Kidney capillary endothelial cell (primary cell): Measurements from ENCODE around the gene DUSP19.

Source experiments
- DNase-seq: peaks from one replicate; pipeline ENCODE4 v3.0.0-alpha.2; 2018; ENCODE audit warnings: low spot score

The DUSP19 gene

DNA sequence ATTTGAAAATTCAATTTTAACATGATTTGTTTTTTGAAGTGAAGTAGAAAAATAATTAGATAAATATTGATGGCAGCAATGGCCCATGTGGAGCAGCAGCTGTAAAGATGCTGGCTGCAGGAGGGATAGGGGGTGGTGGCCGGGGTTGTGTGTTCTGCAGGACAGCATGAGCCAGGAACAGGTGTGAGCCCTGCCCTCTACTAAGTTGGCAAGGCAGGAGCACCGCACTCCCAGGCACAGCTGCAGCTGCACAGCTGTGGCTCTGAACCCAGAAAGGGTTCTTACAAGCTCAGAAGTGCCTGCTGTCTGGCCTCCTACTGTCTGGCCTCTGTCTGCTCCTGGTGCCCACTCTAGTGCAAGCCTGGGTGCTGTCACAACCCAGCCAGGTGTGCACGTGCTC lies 10.0 kb upstream of the DUSP19 start:
- no peak for DNase-seq

DNA sequence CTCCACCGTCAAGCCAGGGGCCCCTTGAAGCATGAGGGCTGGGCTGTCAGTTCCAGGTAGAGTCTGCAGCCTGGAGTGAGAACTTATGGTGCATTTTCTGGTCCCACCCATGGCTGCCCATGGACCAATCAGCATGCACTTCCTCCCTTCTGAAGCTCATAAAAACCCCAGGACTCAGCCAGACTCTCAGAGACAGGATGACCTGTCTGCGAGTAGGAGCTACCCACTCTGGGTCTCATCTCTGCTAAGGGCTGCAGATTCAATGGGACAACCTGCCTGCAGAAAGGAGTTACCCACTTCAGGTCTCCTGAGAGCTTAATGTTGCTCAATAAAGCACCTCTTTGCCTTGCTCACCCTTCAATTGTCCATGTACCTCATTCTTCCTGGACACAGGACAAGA lies 9.4 kb upstream of the DUSP19 start:
- no peak for DNase-seq

GRCh38 chr2:183070942-183071844 lies 7.4 kb upstream of the DUSP19 start:
- peak; percentile 30 for DNase-seq

DNA sequence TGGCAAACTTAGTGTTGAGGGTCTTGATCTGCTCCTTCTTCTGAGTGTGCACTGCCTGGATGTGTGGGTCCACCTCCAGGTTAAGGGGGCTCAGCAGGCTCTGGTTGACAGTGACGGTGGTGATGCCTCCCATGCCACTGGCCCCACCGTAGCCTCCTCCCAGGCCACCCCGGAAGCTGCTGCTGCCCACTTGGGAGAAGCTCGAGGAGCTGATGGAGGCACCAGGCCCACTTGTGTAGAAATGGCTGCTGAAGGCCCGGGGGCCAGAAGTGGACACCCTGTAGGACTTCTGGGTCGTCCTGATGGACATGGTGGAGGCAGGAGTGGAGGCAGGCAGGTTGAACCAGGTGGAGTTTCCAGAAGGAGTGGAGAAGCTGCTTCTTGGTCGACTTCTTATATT lies 6.4 kb upstream of the DUSP19 start:
- no peak for DNase-seq

DNA sequence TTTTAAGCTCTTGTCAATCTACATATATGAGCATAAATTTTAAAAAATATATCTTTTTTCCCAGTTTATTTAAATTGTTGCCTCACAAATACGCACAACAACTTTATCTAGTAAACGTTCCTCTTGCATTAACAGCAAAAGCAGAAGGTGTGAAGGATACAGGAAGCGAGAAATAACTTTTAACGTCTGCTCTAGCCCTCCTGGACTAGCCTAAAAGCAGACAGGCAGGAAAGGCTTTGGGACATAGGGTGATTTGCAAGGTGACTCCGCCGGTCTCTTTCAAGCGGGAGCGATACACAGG lies 434 bp upstream of the DUSP19 start:
- no peak for DNase-seq

DNA sequence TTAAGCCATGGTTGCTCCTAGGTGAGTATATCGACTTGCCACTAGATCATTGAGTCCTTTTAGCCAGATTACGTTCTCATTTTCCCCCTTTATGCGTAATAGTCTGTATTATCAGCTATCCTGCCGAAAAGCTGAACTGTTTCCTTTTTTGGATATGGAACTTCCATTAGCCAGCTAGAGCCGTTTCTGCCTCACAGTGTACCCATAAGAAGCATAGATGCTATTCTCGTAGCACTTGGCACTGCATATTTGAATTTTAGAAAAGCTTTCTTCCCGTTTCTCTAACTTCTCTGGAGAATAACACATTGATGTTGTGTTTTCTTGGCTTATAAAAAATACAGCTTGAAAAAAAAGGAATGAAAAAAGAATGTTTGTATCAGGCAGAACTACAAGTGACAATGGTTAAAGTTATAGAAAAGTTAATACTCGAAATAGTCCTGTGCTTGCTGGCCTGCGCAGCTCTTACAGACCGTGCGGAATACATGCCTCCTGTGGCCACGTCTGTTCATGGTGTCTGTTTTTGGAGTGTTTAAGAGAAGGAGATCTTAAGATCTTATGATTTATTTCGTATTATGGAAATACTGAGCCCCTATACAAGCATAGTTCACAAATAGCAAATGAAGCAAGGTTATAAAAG lies 710 bp downstream of the DUSP19 start:
- DNase-seq: no peak

- no peak for DNase-seq
Observed at GRCh38 chr2:183081911-183082310, 3.4 kb downstream of the DUSP19 start.

GRCh38 chr2:183088061-183088460 lies 9.5 kb downstream of the DUSP19 start:
- DNase-seq: no peak

GRCh38 chr2:183089192-183089851 lies 10.8 kb downstream of the DUSP19 start:
- DNase-seq: no peak

DNA sequence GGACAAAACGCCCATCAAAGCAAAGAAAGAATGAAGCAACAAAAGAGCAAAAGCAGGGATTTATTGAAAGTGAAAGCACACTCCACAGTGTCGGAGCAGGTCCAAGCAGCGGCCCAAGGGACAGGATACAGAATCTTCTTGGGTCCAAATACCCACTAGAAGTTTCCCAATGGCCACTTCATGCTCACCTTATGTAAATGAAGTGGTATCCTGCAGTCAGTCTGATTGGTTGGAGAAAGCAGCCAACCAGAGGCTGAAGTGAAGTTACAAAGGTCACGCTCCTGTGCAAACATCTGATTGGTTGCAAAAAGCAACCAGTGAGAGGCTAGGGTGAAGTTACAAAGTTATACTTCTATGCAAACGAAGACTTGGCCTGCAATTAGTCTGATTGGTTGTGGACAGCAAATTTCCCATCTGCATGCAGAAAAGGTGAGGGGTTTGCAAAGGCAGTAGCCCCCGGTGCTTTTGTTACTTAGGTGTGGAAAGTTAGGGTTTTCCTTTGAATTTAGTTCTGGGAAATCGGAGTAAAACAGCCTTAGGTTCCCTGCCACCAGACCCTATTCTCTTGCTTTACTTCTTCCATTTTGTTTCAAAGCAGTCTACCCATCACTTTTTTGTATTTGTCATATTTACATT lies 12.9 kb downstream of the DUSP19 start:
- DNase-seq: no peak

DNA sequence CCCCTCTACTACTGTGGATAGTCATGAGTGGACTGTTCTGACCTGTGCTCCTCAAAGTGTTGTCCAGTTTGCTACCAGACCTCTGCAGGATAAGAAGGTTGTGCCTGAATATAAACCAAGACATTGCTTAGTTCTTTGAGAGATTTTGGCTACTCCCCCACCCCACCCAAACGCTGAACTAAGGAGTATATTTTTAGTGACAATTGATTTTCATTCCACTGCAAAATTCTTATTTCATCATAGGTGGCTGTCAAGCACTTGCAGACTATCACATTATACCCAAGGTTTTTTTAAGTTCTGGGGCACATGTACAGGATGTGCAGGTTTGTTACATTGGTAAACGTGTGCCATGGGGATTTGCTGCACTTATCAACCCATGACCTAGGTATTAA lies 13.4 kb downstream of the DUSP19 start:
- no peak for DNase-seq

DNA sequence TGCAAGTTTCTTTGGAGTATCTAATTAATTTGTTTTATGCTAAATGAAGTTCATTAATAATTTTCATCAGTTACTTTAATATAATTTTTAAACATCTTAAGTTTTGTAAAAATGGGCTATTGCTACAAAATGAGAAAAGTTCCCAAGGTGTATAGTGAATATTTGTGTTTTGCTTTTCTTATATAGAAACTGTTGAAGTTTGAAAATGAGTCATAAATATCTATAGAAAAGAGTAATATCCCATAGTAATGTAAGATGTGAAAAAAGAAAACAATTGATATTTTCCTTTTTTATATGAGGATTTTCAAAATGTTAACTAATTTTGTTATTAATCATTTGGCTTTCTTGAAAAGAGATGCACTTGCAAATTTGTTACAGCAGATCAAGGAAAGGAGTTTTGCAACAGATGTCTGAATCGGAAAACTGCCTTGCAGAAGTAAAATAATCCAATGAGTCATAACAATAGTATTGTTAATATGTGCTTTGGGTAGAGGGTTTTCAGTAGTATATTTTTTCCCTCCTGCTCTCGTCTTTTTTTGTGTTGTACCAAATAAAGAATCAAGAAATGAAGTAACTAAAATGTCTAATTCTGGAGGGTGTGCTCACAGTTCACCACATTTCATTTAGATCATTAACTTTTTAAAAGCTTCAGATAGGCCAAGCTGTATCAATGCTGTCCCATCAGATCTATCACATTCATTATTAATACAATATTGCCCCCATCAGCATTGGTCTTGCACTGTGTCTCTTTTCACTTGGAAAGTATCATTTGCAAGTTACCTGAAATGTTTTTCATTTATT lies 15.5 kb downstream of the DUSP19 start:
- no peak for DNase-seq

DNA sequence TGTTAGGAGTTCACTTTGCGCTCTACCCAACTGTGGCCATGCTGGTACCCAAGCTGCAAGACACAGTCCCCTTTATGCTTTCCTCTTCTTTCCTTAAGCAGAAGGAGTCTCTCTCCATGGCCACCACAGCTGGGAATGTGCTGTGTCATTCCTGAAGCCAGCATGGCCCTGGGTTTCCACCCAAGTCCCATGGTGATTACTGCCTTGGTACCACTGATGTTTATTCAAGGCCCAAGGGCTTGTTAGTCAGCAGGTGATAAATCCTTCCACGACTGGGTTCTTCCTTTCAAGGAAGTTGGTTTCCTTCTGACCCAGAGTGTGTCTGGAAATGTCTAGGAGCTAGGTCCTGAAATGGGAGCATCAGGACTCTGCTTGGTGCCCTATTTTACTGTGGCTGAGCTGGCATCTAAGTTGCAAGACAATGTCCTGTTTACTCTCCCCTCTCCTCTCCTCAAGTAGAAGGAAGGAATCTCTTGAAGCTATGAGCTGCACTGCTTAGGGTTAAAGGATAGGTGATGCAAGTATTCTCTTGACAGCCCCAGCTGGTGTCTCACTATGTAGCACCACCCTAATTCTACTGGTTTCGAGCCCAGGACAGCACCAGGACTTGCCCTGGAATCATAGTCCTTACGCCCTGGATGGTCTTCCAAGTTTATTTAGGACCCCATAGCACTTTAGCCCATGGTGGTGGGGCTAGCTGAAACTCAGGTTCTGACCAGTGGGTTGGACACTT lies 27.0 kb downstream of the DUSP19 start:
- DNase-seq: no peak

DNA sequence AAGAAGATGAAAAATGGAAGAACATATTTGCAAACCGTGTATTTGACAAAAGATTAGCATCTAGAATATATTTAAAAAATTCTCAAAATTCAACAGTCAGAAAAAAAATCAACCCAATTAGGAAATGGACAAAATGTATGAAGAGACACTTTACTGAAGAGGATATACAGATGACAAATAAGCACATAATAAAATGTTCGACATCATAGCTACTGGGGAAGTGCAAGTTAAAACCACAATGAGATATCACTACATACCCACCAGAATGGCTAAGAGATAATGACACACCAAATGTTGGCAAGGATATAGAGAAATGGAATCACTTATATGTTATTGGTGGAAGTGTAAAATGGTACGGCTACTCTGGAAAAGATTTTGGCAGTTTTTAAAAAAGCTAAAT lies 34.0 kb downstream of the DUSP19 start:
- DNase-seq: no peak

DNA sequence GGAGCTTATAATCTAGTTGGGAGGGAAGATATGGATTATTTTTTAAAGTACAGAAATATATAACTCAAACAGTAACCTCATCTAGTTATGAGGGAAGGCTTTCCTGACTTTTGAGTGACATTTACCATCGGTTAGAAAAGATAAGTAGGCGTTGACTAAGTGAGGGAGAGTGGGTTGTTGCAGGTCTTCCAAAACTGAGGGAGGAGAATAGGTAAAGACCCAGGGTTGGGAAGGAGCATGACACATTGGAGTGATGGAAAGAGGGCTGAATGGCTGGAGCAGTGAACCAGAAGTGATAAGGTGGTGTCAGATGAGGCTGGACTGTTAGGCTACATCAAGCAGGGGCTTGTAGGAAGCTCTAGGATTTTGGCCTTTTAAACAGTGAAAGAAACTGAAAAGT lies 35.1 kb downstream of the DUSP19 start:
- DNase-seq: no peak

GRCh38 chr2:183117226-183117625 lies 38.7 kb downstream of the DUSP19 start:
- no peak for DNase-seq

GRCh38 chr2:183123117-183123958 lies 44.8 kb downstream of the DUSP19 start:
- no peak for DNase-seq

DNA sequence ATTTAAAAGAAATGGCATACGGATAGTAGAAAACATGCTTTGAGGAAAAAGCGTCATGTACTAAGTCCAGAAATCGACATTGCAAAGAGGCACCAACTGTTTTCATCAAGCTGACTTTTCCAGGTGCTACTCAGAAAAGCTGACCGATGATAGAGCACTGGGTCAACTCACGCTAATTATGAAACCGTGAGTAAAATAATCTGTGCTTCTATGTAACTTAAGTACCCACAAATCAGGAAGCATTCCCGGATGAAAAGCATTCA lies 45.3 kb downstream of the DUSP19 start:
- DNase-seq: no peak

GRCh38 chr2:183124222-183124956 lies 45.8 kb downstream of the DUSP19 start, which contains the start of gene NUP35:
NUP35 (plus strand) TSS chr2:183124443; CDS start chr2:183124458, 15 bp downstream.
- peak; percentile 84 for DNase-seq

DNA sequence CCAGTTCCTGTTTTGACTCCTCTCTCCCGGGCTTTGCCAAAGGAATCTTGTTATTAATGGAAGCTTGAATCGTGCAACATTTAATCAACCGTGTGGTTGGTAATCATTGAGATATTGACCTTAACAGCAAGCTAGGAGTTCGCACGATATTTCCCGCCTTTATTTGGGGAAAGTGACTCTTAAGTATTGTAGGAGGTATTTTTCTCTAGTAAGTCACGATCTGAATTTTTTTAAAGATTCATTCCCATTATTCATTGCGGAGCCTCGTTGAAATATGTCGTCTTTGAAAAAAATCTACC lies 46.4 kb downstream of the DUSP19 start:
- no peak for DNase-seq
